ENCODE data around the gene SNPH.
A peak's percentile ranks its signal among the peaks of the same experiment; 100 is the strongest.

The SNPH gene

DNA sequence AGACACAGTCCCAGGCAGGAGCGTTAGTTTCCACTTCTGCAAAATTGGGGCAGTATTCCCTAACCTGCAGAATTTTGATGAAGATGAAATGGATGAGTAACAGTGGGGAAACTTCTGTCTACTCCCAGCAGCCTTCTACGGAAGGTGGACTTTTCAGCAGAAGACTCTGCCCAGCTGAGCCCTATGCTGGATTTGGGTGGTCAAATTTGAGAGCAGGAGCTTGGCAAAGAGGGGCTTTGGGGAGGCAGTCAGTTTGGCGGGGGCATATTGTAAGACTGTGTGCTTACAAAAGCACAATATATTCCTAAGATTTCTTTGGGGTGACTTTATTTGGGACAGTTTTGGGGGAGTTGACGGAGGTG is 68.3 kb downstream of the SNPH start:
- H3K27me3 ChIP-seq (ENCODE audit: control insufficient read depth, low read length) = no peaks in the 10 kb centered on the region
- H3K9me3 ChIP-seq (ENCODE audit: control insufficient read depth, insufficient read depth, low read length) = no peaks in the 10 kb centered on the region
- H3F3A ChIP-seq (ENCODE audit: control insufficient read depth, insufficient read depth) = no peaks in the 10 kb centered on the region
- no peak overlapping the region for H3K27ac ChIP-seq (ENCODE audit: low read depth, low read length)
- peaks cover 14% of the 10 kb centered on the region for H3K4me1 ChIP-seq (ENCODE audit: control insufficient read depth, low read length)
- TF ChIP-seq, protein P1, sequence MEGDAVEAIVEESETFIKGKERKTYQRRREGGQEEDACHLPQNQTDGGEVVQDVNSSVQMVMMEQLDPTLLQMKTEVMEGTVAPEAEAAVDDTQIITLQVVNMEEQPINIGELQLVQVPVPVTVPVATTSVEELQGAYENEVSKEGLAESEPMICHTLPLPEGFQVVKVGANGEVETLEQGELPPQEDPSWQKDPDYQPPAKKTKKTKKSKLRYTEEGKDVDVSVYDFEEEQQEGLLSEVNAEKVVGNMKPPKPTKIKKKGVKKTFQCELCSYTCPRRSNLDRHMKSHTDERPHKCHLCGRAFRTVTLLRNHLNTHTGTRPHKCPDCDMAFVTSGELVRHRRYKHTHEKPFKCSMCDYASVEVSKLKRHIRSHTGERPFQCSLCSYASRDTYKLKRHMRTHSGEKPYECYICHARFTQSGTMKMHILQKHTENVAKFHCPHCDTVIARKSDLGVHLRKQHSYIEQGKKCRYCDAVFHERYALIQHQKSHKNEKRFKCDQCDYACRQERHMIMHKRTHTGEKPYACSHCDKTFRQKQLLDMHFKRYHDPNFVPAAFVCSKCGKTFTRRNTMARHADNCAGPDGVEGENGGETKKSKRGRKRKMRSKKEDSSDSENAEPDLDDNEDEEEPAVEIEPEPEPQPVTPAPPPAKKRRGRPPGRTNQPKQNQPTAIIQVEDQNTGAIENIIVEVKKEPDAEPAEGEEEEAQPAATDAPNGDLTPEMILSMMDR (IDR thresholded peaks at IDR 0.05; ENCODE audit: low read depth, low read length, poor library complexity, severe bottlenecking) = no peak
- TF ChIP-seq EZH2phosphoT487 (IDR thresholded peaks at IDR 0.05; ENCODE audit: borderline replicate concordance, low read length) = no peak
- no peak overlapping the region for H3K4me2 ChIP-seq (ENCODE audit: low read length)
- no peak overlapping the region for H3K4me3 ChIP-seq (ENCODE audit: low read length)
- peaks cover 23% of the 10 kb centered on the region for H3K36me3 ChIP-seq (ENCODE audit: control insufficient read depth, low read length)
- H3K79me2 ChIP-seq (ENCODE audit: control insufficient read depth, low read length) = peaks cover 35% of the 10 kb centered on the region
- no peaks in the 10 kb centered on the region for H4K20me1 ChIP-seq (ENCODE audit: control insufficient read depth, insufficient read depth, low read depth, low read length)
- no peaks in the 10 kb centered on the region for H3K9me2 ChIP-seq (replicated peaks; ENCODE audit: control insufficient read depth, low read length)

DNA sequence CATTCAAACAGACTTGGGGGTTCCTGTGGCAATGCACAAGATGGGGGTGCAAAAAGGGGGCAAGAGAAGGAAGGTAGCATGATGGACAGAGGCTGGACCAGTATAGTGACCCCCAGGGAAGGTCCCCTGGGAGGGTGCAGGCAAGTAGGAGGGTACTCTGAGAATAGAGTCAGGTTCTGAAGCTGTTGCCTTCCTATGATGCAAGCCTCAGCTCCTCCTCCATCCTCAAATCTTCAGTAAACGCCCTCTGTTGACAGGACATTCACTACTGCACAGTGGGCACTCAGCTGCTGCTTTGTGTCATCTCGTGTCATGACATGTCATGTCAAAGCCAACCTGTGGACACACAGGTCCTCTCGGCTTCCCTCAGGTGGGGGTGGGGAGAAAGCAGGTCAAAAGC is 68.7 kb downstream of the SNPH start:
- Histone ChIP-seq H3K36me3 (ENCODE audit: control insufficient read depth, low read length) (peaks cover 23% of the 10 kb centered on the region), H3K9me3 (ENCODE audit: control insufficient read depth, insufficient read depth, low read length) (no peaks in the 10 kb centered on the region), H3F3A (ENCODE audit: control insufficient read depth, insufficient read depth) (no peaks in the 10 kb centered on the region), H3K4me3 (ENCODE audit: low read length) (no peak overlapping the region), H3K4me2 (ENCODE audit: low read length) (no peak overlapping the region), H3K79me2 (ENCODE audit: control insufficient read depth, low read length) (peaks cover 31% of the 10 kb centered on the region), H3K9me2 (replicated peaks; ENCODE audit: control insufficient read depth, low read length) (no peaks in the 10 kb centered on the region), H4K20me1 (ENCODE audit: control insufficient read depth, insufficient read depth, low read depth, low read length) (no peaks in the 10 kb centered on the region), H3K27me3 (ENCODE audit: control insufficient read depth, low read length) (no peaks in the 10 kb centered on the region), H3K4me1 (ENCODE audit: control insufficient read depth, low read length) (peaks cover 13% of the 10 kb centered on the region), H3K27ac (ENCODE audit: low read depth, low read length) (no peak overlapping the region)
- TF ChIP-seq, protein P1 (IDR thresholded peaks at IDR 0.05; ENCODE audit: low read depth, low read length, poor library complexity, severe bottlenecking) = peak; percentile 53
- no peak for TF ChIP-seq EZH2phosphoT487 (IDR thresholded peaks at IDR 0.05; ENCODE audit: borderline replicate concordance, low read length)

DNA sequence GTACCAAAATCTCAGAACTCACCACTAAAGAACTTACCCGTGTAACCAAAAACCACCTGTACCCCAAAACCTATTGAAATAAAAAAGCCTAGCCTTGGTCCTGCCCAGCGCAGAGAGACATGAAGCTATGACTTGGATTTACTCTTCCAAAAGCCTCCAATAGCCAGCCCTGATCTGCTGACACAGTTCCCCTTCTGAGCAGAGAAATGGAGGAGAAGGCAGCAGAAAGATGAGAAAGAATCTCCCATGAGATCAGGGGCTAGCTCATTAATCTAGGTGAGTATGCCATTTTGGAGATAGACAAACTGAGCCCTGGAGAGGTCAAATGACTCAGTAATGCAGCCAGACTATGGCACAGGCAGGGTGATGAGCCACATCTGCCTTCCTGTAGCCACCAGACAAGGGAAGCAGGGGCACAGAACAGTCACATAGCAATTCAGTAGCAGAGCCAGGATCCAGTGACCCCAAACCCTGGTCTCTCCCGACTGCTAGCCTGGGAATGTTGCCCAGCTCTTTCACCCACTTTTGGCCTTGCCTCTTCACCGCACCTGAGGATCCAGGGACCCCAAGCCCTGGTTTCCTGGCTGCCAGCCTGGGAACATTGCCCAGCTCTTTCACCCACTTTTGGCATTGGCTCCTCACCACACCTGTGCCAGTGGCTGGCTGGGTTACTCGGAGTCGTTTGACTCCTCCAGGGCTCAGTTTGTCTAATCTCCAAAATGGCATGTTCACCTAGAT is 70.0 kb downstream of the SNPH start:
- peaks cover 16% of the 10 kb centered on the region for H3K36me3 ChIP-seq (ENCODE audit: control insufficient read depth, low read length)
- peaks cover 17% of the 10 kb centered on the region for H3K79me2 ChIP-seq (ENCODE audit: control insufficient read depth, low read length)
- no peak overlapping the region for H3K4me2 ChIP-seq (ENCODE audit: low read length)
- no peaks in the 10 kb centered on the region for H4K20me1 ChIP-seq (ENCODE audit: control insufficient read depth, insufficient read depth, low read depth, low read length)
- no peaks in the 10 kb centered on the region for H3F3A ChIP-seq (ENCODE audit: control insufficient read depth, insufficient read depth)
- no peak overlapping the region for H3K27ac ChIP-seq (ENCODE audit: low read depth, low read length)
- H3K9me3 ChIP-seq (ENCODE audit: control insufficient read depth, insufficient read depth, low read length) = no peaks in the 10 kb centered on the region
- no peaks in the 10 kb centered on the region for H3K9me2 ChIP-seq (replicated peaks; ENCODE audit: control insufficient read depth, low read length)
- no peaks in the 10 kb centered on the region for H3K27me3 ChIP-seq (ENCODE audit: control insufficient read depth, low read length)
- H3K4me1 ChIP-seq (ENCODE audit: control insufficient read depth, low read length) = peaks cover 13% of the 10 kb centered on the region
- TF ChIP-seq EZH2phosphoT487 (IDR thresholded peaks at IDR 0.05; ENCODE audit: borderline replicate concordance, low read length) = no peak
- TF ChIP-seq, protein P1 (IDR thresholded peaks at IDR 0.05; ENCODE audit: low read depth, low read length, poor library complexity, severe bottlenecking) = no peak
- H3K4me3 ChIP-seq (ENCODE audit: low read length) = no peak overlapping the region
